Measurements from ENCODE around the gene FIZ1.

- no peak for TF ChIP-seq NFRKB (IDR thresholded peaks at IDR 0.05)
- TF ChIP-seq, protein P1, sequence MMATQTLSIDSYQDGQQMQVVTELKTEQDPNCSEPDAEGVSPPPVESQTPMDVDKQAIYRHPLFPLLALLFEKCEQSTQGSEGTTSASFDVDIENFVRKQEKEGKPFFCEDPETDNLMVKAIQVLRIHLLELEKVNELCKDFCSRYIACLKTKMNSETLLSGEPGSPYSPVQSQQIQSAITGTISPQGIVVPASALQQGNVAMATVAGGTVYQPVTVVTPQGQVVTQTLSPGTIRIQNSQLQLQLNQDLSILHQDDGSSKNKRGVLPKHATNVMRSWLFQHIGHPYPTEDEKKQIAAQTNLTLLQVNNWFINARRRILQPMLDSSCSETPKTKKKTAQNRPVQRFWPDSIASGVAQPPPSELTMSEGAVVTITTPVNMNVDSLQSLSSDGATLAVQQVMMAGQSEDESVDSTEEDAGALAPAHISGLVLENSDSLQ (IDR thresholded peaks at IDR 0.05): peak; percentile 39; the same call in 1 of the 2 replicates
- TF ChIP-seq FOXM1 (IDR thresholded peaks at IDR 0.05; ENCODE audit: borderline replicate concordance): no peak
- TF ChIP-seq SP1 (IDR thresholded peaks at IDR 0.05): no peak
These were observed 18.0 kb downstream of the FIZ1 start for GRCh38 chr19:55581145-55581822.

Measured in HEK293T (cell line).